ENCODE results near the gene SRGAP3.

The SRGAP3 gene

DNA sequence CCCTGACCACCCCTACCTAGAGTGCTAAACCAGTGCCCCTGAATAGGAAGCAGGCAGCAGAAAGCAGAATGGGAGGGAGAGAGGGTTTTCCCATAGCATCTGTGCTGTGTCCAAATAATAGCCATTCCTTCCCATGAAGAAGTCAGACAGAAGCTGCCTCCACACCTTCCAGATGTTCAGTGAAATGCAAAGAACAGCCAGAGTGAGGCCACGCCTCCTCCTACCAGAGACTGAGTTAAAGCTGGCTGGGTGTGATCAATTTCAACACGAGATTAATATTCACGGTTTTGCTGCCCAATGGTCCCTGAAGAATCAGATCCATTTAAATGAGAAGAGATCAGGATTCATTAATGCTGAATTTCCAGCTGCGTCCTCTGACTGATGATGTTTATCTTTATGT lies 111.8 kb downstream of the SRGAP3 start:
- no peak for DNase-seq

DNA sequence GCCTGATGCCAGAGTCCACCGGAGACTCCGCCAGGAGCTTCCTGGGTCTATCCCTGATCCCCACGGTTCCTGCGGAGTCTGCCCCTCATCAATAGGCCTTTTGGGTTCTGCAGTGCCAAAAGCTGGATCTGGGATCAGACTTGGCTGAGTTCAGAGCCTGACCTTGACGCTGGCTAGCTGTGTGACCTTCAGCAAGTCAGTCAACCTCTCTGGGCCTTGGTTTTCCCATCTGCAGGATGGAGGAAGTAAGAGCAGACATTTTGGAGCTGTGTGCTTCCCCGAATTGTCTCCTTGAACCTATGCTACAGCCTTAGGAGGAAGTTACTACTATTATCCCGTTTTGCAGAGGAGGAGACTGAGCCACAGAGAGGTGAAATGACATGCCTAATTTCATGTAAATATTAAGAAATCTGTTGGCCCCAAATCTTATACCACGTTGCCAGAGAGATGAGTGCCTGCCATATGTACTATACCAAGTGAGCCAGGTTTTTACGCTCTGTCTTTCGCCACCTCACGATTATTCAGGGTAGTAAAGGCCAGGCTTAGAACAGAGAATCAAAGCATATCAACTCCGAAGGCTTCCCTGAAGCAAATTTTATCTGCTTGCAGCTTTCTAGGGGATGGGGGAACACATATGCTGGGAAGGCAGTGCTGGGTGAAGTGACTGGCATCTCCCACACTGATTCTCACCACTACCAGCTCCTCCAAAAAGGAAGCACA lies 112.5 kb downstream of the SRGAP3 start:
- no peak for DNase-seq

DNA sequence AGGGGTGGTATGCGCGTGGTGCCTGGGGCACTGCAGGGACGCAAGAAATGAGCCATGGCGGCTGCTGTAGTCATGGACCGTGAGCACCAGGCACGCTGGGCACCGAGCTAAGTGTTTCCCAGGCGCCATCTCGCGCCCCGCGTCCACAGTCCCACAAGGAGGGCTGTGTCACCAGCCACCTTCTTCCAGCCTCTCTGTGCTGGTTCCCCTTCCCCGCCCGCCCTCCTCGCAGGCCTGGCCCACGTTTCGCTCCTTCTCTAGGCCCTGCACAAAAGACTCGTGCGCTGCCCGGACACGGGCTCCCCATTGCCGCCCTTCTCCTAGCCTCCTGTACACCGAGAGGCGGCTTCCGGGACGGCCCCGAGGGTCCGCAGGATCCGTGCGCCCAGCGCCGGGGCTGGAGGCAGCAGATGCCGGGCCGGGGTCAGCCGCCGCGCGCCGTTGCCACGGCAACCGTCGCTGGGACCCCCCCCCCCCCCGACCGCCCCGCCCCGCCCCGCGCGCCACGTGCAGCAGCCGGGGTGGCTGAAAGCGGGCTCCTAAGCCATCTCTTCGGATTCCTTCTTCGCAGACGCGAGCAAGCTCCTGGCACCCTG lies 113.4 kb downstream of the SRGAP3 start:
- DNase-seq = no peak

DNA sequence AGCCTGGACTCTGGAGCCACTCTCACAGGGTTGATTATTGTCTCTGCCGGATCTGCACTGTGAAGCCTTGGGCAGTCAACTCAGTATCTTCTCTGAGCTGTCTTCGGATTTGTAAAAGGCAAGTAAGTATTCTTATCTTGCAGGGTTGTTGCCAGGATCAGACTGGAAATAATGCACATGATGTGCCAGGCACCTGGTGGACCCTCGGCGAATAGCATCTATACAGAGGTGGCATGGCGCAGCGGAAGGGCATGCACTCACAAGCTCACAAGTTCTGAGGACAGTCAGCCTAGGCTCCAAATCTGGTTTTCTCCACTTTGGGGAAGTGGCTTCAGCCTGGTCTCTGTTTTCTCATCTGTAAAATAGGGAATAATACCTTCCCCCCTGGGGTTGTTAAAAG lies 113.9 kb downstream of the SRGAP3 start:
- no peak for DNase-seq

DNA sequence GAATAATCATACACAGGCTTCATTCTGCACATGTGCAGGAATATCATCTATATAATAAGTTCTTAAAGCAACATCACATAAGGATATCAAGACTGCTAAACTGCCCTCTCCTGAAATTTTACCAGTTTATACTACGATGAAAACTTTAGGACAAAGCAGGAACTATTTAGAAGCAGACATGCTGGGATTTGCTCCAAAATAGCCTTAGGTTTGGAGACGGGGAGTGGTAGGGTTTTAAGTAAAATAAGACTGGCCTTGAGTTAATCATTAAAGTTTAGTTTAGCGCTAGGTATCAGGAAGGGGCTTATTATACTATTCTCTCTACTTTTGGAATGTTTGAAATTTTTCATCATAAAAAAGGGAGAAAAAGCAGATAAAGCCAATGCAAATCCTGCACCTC lies 115.8 kb downstream of the SRGAP3 start:
- DNase-seq = no peak

DNA sequence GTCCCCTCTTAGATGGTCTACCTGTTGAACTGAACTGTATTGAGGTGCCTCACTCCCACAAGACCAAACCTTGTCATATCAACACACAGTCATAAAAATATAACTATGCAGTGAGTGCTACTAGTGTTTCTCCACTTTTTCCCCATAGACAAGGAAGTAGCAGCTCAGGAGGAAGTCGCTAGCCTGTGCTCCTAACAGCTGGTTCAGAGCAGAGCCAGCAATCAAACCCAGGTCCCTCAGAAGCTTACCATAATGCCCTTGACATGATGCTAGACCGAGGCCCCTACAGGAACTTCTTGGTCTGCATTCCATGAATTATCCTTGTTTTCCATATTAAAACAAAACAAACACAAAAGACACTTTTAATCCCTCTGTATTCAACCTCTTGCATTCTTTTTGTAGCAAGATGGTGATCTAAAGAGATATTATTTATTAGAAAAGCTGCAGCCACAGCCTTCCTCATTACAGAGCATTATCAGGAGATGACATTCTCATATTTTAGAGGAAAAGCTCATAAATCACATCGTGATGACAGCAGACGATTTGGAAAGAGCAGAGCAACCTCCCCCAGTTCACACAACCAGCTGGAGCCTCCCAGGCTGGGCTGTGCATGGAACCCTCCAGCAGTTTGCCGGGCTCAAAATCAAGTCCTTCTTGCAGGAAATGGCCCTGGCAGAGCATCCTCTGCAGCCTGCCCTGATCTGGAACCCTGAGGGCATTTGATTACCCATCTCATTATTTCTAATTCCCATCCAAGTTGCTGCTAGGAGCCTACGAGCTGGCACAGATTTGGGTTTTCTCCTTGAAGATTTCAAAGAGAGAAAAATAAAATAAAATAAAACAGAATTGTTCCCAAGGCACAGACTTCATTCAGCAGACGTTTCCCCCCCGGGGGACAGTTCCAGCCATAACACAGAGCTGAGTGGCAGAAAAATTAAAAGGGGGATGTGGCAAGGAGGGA lies 118.8 kb downstream of the SRGAP3 start:
- no peak for DNase-seq

DNA sequence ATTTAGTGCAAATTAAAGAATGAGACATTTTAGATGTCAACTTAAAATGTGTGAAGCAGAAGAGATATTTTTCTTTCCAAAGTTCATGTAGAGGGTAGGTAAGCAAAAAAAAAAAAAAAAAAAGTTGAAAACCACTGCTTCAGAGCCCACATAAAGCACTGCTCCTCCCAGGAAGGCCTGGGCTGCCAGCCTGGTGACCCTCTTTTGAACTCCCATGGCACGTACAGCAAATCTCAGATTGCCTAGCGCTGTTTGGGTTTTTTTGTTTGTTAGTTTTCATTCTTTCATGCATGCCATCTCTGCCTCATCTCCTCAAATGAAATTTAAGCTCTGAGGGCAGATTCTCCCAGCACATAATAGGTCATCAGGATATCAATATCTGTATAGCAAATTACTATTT lies 120.1 kb downstream of the SRGAP3 start:
- no peak for DNase-seq

DNA sequence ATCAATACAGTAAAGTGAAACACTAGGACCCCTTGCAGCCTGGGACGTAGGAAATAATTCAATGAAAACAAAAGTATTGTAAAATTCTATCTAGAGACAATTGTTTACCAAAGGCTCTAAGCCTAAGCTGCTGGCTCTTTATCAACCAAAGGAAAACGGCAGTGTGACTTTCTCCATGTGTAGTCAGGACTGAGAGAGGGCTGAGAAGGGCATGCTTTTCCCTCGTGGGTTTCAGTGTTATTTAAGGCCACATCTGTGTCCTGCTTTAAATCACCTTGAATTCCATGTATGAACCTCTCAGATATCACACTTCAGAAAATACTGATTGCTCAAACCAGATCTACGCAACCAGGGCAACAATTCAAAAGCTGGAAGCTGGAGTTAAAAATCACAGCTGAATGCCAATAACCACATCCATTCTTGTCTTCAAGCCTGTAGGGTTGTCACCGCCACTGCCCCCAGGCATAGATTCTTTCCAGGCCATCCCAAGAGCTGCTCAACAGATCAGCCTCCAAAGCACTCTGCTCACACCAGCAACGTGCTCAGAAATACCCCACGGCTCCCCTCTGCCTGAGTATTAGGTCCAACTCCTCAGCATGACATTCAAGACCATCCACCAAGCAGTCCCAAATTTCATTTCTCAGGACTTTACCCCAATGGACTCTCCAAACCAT lies 124.0 kb downstream of the SRGAP3 start:
- no peak for DNase-seq

DNA sequence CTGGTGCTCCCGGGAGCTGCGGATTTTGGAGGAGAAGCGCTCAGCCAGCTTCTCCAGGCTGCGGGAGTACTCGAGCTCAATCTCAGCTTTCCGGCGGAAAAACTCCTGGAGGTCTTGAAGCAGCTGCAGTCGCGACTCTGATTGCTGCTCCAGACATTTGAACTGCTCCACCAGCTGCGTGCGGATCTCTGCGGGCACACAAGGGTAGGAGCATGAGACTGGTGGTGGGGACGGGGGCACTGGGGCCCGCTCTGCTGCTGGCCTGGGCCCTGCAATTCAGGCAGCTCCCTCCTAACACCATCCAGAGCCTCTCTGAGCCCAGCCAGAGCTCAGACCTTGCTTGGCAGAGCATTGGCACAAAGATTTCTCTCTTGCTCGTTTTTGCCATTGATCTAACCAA lies 124.7 kb downstream of the SRGAP3 start:
- no peak for DNase-seq

DNA sequence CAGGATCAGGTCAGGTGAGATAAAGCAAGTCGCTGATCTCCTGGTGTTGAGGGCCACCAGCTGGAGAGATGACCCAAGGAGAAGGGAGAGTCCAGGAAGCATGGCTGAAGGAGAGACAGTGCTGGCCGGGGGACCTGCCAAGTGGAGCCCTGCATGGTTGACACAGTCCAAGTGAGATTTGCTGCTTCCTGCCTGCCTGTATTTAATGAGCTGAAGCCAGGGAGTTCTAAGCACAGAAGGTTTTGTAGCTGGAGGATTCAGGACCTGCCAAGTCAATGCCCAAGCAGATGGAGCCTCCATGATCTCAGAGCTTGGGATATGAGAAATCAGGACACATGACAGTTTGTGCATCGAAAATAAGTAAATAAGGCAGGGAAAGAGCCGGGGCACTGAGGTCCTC lies 125.6 kb downstream of the SRGAP3 start:
- no peak for DNase-seq

DNA sequence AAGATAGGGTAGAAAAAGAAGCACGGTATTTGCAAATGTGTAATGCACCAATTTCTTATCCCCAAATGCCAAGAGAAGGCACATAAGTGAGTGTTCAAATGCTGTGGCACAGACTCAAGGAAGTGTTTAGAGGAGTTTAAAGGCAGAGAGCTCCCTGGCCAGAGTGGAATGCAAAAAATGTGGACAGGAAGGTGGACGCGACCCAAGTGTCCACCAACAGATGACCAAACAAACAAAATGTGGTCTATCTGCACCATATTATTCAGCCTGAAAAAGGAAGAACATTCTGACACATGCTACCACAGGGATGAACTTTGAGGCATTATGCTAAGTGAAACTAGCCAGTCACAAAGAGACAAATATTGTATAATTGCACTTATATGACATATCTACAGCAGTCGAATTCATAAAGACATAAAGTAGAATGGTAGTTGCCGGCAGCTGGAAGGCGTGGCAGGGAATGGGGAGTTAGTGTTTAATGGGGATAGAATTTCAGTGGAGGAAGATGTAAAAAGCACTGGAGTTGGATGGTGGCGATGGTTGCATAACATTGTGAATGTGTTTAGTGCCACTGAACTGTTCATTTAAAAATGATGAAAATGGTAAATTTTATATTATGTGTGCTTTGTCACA lies 126.6 kb downstream of the SRGAP3 start:
- DNase-seq = no peak

DNA sequence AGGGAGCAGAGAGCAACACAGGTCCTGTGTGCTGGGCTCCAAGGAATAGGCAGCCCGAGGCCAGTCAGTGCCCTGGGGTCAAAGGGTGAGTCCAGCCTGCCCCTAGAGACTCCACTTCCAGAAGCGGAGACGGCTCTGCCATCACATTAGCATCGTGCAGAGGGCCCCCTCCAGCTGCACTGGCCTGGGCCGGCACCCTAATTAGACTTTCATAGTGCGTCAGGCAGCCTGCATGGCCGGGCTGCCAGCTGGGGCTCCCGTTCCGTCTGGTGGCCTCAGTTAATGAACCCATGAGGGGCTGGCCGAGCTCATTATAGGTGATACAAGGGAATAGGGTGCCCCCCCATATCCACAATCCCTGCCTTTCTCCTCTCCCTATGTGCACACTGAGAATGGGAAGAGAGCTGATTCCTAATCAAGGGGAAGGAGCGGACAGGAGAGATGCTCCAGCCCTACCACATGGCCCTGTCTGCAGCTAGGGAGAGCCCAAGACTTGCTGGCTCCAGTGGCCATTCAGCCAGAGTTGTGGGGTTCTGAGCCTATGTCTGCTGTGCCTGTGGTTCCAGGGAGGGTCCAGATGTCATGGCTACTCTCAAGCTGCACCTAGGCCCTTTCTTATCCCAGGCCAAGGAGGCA lies 128.0 kb downstream of the SRGAP3 start:
- no peak for DNase-seq

DNA sequence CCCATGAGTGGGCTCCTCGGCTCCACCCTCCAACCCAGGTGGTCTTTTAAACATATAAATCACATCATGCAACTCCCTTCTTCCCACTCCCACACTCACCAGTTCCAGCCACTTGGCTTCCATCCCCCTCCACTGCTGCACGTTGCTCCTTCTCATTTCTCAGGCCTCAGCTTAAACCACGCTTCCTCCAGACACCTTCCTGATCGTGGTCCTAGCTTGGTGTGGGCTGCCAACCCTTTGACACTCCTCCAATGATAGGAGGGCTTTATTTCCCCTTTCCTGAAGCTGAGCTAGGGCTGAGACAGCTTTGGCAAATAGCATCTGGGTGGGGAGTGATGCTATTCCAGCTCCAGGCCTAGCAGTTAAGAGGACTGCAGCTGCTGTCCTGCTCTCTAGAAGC lies 130.1 kb downstream of the SRGAP3 start:
- no peak for DNase-seq

DNA sequence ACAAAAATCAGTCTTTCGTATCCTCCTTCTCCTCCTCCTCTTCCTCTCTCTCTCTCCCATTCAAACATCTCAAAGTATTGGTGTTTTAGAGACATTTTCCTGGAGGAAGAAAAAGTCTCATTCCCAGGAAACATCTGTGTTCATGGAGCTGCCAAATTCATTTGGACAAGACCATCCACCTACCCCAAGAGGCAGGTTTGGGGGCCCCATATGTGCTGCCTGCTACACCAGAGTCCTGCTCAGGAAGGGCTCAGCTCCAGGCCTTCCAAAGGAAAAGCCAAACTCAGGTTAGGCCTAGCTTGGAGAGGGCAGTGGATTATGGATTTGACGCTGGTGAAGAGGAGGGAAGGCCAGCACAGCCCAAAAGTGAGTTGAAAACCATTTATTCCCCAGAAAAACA lies 131.2 kb downstream of the SRGAP3 start:
- DNase-seq = no peak

DNA sequence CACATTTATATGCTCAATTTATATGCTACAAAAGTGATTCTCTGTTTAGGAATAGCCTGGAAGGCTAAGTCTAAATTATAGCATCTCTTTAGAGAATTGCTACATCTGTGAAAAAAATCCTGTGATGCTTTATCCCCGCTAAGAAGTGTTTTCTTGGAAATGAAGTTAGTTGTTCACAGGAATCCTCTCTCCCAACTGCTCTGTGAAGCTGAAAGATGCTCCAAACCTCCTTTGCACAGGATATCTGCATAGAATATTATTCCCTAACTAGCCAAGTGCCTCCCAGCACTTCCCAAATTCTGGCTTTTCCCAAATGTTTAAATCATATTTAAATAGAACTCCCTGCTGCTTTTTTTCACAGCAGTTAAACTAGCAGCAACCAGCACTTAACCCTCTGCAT lies 132.2 kb downstream of the SRGAP3 start:
- DNase-seq = no peak

DNA sequence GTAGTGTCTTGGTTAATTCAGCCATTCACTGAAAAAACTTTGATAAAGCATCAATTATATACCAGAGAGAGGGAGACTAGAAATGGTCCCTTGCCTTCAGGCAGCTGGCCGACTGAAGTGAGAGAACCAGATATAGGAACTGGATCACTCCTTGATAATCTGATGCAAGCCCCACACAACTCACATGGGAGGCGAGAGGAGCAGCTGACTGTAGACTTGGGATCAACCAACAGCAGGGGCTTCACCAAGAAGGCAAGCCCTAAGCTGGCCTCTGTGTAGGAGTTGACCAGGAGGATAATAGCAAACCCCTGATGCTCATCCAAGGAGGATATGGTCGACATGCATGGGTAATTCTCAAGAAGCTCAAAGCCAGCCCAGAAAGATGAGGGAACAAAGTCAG lies 133.1 kb downstream of the SRGAP3 start:
- DNase-seq = no peak

DNA sequence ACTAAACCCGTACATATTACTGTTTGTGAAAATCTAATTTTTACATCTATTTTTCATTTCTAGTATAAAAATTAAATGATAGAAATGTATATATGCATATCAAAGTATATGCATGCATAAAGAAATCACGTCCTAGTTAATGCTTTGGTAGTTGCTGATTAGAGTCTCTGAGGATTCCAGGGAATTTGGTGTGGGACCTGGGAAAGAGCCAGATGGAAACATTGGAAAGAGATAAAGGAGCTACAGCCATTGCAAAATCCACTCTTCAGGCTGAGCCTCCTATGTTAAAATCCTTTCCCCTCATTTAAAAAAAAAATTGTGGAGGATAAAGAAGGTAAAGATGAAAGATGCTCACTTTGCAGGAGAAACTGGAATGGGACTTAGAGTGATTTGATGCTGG lies 134.1 kb downstream of the SRGAP3 start:
- DNase-seq = no peak

DNA sequence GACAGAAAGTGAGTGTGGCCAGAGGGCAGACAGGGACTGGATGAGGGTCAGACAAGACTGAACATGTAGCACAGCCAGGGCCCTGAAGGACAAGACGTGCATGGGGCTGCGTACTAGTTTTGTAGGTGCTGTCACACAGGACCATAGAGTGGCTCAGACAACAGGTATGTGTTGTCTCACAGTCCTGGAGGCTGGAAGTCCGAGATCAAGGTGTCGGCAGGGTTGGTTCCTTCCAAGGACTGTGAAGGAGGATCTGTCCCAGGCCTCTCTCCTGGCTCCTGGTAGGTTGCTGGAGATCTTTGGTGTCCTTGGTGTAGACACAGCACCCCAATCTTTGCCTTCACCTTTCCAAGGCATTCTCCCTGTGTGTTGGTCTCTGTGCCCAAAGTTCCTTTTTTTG lies 136.4 kb downstream of the SRGAP3 start:
- no peak for DNase-seq

DNA sequence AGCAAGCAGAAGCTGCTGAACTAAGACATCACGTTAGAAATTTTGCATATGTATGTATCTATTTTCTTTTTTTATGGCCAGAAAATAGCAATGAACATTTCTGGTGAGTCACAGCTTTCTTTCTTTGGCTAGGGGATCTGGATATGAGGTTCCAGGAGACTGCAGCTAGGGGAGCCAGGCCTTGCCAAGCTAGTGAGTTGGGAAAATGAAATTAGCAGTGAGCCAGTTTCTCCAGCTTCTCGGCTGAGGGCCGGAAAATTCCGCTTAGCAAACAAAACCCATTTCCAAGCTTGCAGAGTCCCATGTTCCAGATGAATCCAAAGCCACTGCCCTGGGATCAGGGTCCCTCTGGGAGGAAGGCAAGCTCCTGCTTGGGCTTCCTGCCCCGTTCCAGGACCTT lies 137.6 kb downstream of the SRGAP3 start:
- no peak for DNase-seq

DNA sequence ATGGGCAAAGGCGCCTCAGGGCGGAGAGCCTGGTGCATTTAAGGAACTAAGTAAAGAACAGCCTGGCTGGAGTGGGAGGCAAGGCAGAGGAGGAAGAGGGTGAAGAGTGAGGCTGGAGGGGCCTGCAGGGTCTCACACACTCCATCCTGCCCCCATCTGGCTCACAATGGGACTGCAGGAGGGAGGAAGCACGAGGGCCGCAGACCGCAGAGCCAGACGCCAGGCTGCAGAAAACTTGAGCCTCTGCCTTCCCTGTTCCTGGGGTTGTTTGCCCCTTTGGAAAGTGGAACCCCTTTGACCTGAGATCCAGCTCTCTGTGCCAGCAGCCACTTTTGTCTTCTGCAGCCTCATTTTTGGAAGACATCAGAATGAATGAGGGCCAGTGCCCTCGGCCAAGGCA lies 138.0 kb downstream of the SRGAP3 start:
- no peak for DNase-seq

DNA sequence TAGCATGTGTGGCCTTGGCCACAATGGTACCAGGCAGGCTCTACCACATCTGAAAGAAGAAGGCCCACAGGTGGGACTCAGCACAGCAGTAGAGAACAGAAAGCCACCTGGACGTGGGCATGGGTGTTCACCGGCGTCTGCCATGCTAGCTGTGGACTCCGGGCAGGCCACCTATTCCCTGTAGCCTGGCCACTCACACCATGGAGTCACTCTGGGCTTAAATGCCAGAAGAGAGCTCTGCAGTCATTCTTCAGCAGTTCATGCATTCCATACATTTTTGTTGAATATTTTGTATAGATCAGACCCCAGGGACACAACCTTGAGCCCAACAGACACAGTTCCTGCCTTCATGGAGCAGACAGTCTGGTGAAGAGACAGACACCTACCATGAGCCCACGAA lies 138.6 kb downstream of the SRGAP3 start:
- DNase-seq = no peak

DNA sequence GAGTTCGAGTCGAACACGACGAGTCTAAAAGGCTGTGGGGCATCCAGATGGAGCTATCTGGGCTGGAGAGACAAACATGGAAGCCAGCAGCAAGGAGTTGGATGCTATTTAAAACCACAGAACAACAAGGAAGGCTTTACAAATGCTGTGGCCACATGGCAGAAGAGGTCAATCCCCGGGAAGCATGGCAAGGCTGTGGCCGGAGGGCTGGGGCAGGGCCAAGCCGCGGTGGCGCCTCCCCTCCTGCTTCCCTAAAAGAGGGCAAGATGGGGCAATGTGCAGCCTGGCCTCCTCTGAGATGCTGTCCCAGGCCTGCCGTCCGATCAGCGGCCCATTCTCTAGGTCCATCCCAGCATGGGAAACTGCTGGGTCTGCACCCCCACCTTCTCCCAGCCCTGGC lies 139.1 kb downstream of the SRGAP3 start:
- DNase-seq = no peak

DNA sequence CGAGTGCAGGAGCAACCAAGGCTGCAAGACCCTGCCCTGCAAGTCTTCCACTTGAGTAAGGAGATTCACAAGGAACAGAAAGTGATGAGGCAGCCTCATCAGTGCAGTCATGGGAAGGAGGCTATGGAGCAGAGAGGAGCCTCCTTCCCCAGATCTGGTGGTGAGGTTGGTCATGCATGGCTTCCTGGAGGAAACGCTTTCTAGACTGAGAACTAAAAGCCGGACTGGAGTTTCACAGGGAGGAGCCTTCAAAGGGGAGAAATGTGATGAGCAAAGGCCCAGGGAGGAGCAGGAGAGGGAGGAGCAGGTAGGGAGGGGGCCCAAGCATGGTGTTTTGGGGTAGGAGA lies 139.9 kb downstream of the SRGAP3 start:
- DNase-seq = no peak

Measured in hematopoietic multipotent progenitor cell treated with erythropoietin and hydrocortisone succinate and interleukin-3 and kit ligand, for 8 days (in vitro differentiated cells).